PC-9 (cell line): ENCODE measurements around the gene CMTR1. TPM values are rescaled to one million over a fixed set of nuclear protein-coding genes. Genes with fewer than 3 reads are reported as not detected.
"Not testable (repeated sequence)": the region's sequence is repeated elsewhere in the genome, so short reads cannot be mapped to it uniquely, and the experiment has no call there.

ENCODE experiments used
- BruUV-seq: library from RNA; stranded (reverse); fragments of 400-500 nt; replicated peaks from 2 replicates; lab custom pipeline; 2021; lab: Mats Ljungman, UMichigan
- CTCF ChIA-PET: fragments of 300-600 bp; sonication (Branson Sonifier 250); formaldehyde crosslinking; loops from one replicate; lab custom pipeline; 2022; ENCODE audit warnings: antibody characterized with exemption; lab: Charles Lee
- POLR2A ChIA-PET: fragments of 300-600 bp; sonication (Branson Sonifier 250); formaldehyde crosslinking; loops from one replicate; lab custom pipeline; 2022; ENCODE audit warnings: antibody characterized with exemption; ENCODE audit not compliant: unreplicated experiment; lab: Charles Lee
- DNase-seq, 2 experiments: peaks; one replicate each; pipeline versions ENCODE4 v3.0.0 to v3.0.0-alpha.2; 2015 to 2022; ENCODE audit warnings: mixed read lengths in 1 of 2
- H2AFZ ChIP-seq: fragments of 200-600 bp; sonication (generic); 2 replicates; pipeline ENCODE4 v1.8.1; 2017; ENCODE audit warnings: antibody characterized with exemption
- H3F3A ChIP-seq: fragments of 200-600 bp; sonication (generic); 2 replicates; pipeline ENCODE4 v1.8.1; 2017; ENCODE audit warnings: antibody characterized with exemption, mild to moderate bottlenecking, low read depth; ENCODE audit not compliant: insufficient read depth
- H3K27ac ChIP-seq: fragments of 200-600 bp; sonication (generic); 2 replicates; pipeline ENCODE4 v1.6.1; 2016; ENCODE audit warnings: mixed run types
- H3K27me3 ChIP-seq: fragments of 200-600 bp; sonication (generic); 2 replicates; pipeline ENCODE4 v1.6.1; 2016; ENCODE audit warnings: low read depth, mixed run types; ENCODE audit not compliant: insufficient read depth
- H3K36me3 ChIP-seq: fragments of 200-600 bp; sonication (generic); 2 replicates; pipeline ENCODE4 v1.6.1; 2016; ENCODE audit warnings: low read depth, mixed run types
- H3K4me1 ChIP-seq: fragments of 200-600 bp; sonication (generic); replicated peaks from 2 replicates; pipeline ENCODE4 v1.6.1; 2016; ENCODE audit warnings: mixed run types; ENCODE audit not compliant: insufficient read depth
- H3K4me2 ChIP-seq: fragments of 200-600 bp; sonication (generic); 2 replicates; pipeline ENCODE4 v1.6.1; 2017; ENCODE audit warnings: mixed run types
- H3K4me3 ChIP-seq: fragments of 200-600 bp; sonication (generic); 2 replicates; pipeline ENCODE4 v1.6.1; 2016; ENCODE audit warnings: mixed run types
- H3K79me2 ChIP-seq: fragments of 200-600 bp; sonication (generic); 2 replicates; pipeline ENCODE4 v1.6.1; 2017; ENCODE audit warnings: low read depth, mixed run types
- H3K9me2 ChIP-seq: fragments of 200-600 bp; sonication (generic); 2 replicates; pipeline ENCODE4 v1.8.1; 2017; ENCODE audit warnings: mild to moderate bottlenecking; ENCODE audit not compliant: insufficient read depth
- H3K9me3 ChIP-seq: fragments of 200-600 bp; sonication (generic); 2 replicates; pipeline ENCODE4 v1.8.1; 2016; ENCODE audit warnings: low read depth; ENCODE audit not compliant: insufficient read depth
- H4K20me1 ChIP-seq: fragments of 200-600 bp; sonication (generic); 2 replicates; pipeline ENCODE4 v1.8.1; 2017; ENCODE audit not compliant: insufficient read depth
- EZH2 ChIP-seq: fragments of 200-600 bp; sonication (generic); IDR thresholded peaks from 2 replicates; pipeline ENCODE4 v1.8.0; 2017; ENCODE audit warnings: antibody characterized with exemption, low read depth
- intact Hi-C: fragments of 100-400 bp; cut with micrococcal nuclease; formaldehyde crosslinking; loops from one replicate; pipeline ENCODE4 v1.10.0; 2022; ENCODE audit not compliant: unreplicated experiment
- total RNA-seq: library from RNA; stranded (reverse); gene quantifications from 2 replicates; pipeline ENCODE4 v1.2.3, GENCODE V29; 2021
- TF ChIP-seq, protein P1 (sequence below): fragments of 200-600 bp; sonication (generic); conservative IDR thresholded peaks from 2 replicates; pipeline ENCODE4 v1.6.1; 2017; ENCODE audit warnings: mixed run types, antibody characterized with exemption, mild to moderate bottlenecking, moderate library complexity

CMTR1 gene
- total RNA-seq, 1 experiment from 2014 or later: 28.3 TPM

DNA sequence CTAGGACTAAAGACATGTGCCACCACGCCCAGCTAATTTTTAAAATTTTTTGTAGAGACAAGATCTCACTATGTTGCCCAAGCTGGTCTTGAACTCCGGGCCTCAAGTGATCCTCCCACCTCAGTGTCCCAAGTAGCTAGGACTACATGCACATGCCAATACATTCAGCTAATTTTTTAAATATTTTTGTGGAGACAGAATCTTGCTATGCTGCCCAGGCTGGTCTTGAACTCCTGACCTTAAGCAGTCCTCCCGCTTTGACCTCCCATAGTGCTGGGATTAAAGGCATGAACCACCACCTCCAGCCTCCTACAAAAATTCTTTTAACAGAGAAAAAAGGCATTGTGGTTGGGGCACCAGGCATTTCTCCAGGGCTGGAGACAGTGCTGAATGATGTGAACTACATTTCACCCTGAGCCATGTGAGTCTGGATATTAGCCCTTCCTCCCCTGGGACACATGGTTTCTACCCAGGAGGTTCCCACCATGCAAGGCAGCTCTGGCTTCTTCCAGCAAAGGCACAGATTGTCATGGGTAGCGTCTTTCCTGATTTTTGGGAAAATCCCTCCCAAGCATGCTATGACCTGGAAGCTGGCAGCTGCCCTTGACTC lies 36.3 kb upstream of the CMTR1 start:
- POLR2A ChIA-PET: no interaction called here
- intact Hi-C loops: no loop called here
- H2AFZ ChIP-seq: no peak overlapping the region
- no peaks in the 10 kb centered on the region for H3K27me3 ChIP-seq
- TF ChIP-seq, protein P1, sequence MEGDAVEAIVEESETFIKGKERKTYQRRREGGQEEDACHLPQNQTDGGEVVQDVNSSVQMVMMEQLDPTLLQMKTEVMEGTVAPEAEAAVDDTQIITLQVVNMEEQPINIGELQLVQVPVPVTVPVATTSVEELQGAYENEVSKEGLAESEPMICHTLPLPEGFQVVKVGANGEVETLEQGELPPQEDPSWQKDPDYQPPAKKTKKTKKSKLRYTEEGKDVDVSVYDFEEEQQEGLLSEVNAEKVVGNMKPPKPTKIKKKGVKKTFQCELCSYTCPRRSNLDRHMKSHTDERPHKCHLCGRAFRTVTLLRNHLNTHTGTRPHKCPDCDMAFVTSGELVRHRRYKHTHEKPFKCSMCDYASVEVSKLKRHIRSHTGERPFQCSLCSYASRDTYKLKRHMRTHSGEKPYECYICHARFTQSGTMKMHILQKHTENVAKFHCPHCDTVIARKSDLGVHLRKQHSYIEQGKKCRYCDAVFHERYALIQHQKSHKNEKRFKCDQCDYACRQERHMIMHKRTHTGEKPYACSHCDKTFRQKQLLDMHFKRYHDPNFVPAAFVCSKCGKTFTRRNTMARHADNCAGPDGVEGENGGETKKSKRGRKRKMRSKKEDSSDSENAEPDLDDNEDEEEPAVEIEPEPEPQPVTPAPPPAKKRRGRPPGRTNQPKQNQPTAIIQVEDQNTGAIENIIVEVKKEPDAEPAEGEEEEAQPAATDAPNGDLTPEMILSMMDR: no peak
- no peak for TF ChIP-seq EZH2
- no peaks in the 10 kb centered on the region for H3K9me2 ChIP-seq
- no peaks in the 10 kb centered on the region for H4K20me1 ChIP-seq
- no peak overlapping the region for H3K4me3 ChIP-seq
- H3K27ac ChIP-seq: no peak overlapping the region
- H3F3A ChIP-seq: no peaks in the 10 kb centered on the region
- no TSS peak for BruUV-seq
- no peak overlapping the region for H3K4me2 ChIP-seq
- H3K36me3 ChIP-seq: no peaks in the 10 kb centered on the region
- H3K4me1 ChIP-seq: no peaks in the 10 kb centered on the region
- no peaks in the 10 kb centered on the region for H3K9me3 ChIP-seq
- CTCF ChIA-PET: interaction anchor here (1.1 kb wide), 1 partner anchor 24 kb away, joined by 3 read pairs; no protein-coding TSS in a partner anchor
- no peaks in the 10 kb centered on the region for H3K79me2 ChIP-seq
- DNase-seq: no peak

DNA sequence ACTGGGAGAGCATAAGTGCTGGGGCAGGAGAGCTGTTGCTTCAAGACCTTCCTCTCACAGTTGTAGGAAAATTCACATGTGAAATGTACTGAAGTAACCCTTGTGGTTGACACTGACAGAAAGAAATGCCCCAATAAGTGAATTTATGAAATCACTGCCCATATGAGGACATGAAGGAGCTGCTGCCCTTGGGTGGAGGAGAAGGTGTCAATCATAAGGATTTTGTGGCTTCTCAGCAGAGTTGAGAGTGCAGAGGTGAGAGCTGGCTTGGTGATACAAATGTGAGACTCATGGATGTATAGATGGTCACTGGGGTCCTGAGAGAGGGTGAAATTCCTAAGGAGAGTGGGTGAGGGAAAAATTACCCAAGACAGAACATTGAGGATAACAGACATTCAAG lies 33.9 kb upstream of the CMTR1 start:
- Histone ChIP-seq H3K79me2 (no peaks in the 10 kb centered on the region), H3K36me3 (no peaks in the 10 kb centered on the region), H3K9me2 (no peaks in the 10 kb centered on the region), H3F3A (no peaks in the 10 kb centered on the region), H3K4me2 (no peak overlapping the region), H4K20me1 (no peaks in the 10 kb centered on the region), H3K27me3 (no peaks in the 10 kb centered on the region), H2AFZ (no peak overlapping the region), H3K4me3 (no peak overlapping the region), H3K9me3 (no peaks in the 10 kb centered on the region), H3K4me1 (no peaks in the 10 kb centered on the region), H3K27ac (no peak overlapping the region)
- DNase-seq: no peak
- ChIA-PET POLR2A (no interaction called here), CTCF (no interaction called here)
- BruUV-seq: no TSS peak
- intact Hi-C loops: no loop called here
- no peak for TF ChIP-seq EZH2
- TF ChIP-seq, protein P1: no peak

DNA sequence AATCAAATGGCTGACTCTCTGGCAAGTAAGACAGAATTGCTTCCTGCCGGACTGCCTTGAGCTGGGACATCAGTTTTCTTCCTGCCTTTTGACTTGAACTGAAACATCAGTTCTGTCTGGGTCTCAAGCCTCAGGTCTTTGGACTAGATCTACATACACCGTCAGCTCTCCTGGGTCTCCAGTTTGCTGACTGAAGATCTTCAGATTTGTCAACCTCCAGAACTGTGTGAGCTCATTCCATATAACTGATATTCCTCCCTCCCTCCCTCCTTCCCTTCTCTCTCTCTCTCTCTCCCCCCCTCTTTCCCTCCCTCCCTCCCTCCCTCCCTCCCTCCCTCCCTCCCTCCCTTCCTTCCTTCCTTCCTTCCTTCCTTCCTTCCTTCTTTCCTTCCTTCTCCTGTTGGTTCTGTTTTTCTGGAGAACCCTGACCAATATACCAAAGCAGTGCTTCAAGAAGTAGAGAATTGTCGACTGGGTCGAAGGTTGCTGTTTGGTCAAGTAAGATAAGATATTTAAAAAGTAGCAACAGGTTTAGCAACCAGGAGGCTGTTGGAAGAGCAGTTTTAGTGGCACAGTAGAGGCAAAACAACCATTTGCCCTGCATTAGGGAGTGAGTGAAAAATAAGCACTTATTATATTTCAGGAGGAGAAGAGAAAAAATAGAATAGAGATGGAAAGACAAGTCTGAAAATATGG lies 33.1 kb upstream of the CMTR1 start:
- H3F3A ChIP-seq: no peaks in the 10 kb centered on the region
- no peak overlapping the region for H2AFZ ChIP-seq
- H3K79me2 ChIP-seq: no peaks in the 10 kb centered on the region
- no peaks in the 10 kb centered on the region for H3K4me1 ChIP-seq
- H3K27ac ChIP-seq: no peak overlapping the region
- H3K9me3 ChIP-seq: no peaks in the 10 kb centered on the region
- ChIA-PET POLR2A (no interaction called here), CTCF (no interaction called here)
- H3K4me2 ChIP-seq: no peak overlapping the region
- TF ChIP-seq EZH2: no peak
- TF ChIP-seq, protein P1: no peak
- H4K20me1 ChIP-seq: no peaks in the 10 kb centered on the region
- no peak overlapping the region for H3K4me3 ChIP-seq
- no peaks in the 10 kb centered on the region for H3K27me3 ChIP-seq
- intact Hi-C loops: no loop called here
- DNase-seq: no peak
- H3K36me3 ChIP-seq: no peaks in the 10 kb centered on the region
- BruUV-seq: no TSS peak
- H3K9me2 ChIP-seq: no peaks in the 10 kb centered on the region

DNA sequence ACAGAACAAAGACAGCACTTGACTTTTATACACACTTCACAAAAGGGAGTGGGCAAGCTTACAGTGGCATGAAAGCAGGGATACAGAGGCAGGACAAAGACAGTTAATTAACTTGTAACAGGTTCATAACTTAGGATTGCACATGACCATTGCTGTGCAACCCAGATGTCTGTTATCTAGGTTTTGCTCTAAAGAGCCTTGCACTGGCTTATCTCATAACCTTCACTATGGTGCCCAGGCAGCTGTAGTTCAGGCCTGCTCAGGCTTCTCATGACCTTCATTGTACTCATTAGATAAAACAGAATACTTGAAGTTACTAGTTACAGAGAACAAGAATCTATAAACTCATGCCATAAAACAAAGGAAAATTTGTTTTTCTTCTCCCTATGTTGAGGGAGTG lies 31.4 kb upstream of the CMTR1 start:
- H3K9me2 ChIP-seq, H3F3A ChIP-seq, POLR2A ChIA-PET, H3K9me3 ChIP-seq, H2AFZ ChIP-seq, H3K27me3 ChIP-seq, H3K36me3 ChIP-seq, DNase-seq, H3K79me2 ChIP-seq, H4K20me1 ChIP-seq, H3K4me1 ChIP-seq, H3K4me2 ChIP-seq, intact Hi-C loops, H3K4me3 ChIP-seq, BruUV-seq, H3K27ac ChIP-seq, CTCF ChIA-PET: not testable (repeated sequence)
